K562 (cell line): ENCODE measurements around the gene LYPD6B.

Source experiments
- AFF1 ChIP-seq, 2 experiments: fragments of 450-650 bp; IDR thresholded peaks; 2 replicates each; pipeline ENCODE4 v1.6.1; 2018; ENCODE audit warnings: mild to moderate bottlenecking in 2 of 2, low read depth in 1 of 2; ENCODE audit not compliant: partially characterized antibody in 2 of 2
- CC2D1A ChIP-seq: fragments of 450-650 bp; IDR thresholded peaks from 2 replicates; pipeline ENCODE4 v1.6.1; 2017; ENCODE audit warnings: mild to moderate bottlenecking
- CTBP1 ChIP-seq: fragments of 450-650 bp; IDR thresholded peaks from 2 replicates; pipeline ENCODE4 v1.6.1; 2016; ENCODE audit warnings: borderline replicate concordance
- EP300 ChIP-seq: IDR thresholded peaks from 2 replicates; pipeline ENCODE4 v1.6.1; 2012; ENCODE audit warnings: low read length, improper control_type of control experiment
- MAFF ChIP-seq: IDR thresholded peaks from 2 replicates; pipeline ENCODE4 v1.6.1; 2012; ENCODE audit warnings: low read length, improper control_type of control experiment
- MAZ ChIP-seq, 2 experiments: fragments of 450-650 bp in 1 of 2; sonication (generic) in 1 of 2; formaldehyde crosslinking; IDR thresholded peaks in 1 of 2; conservative IDR thresholded peaks in 1 of 2; 2 replicates each; pipeline versions ENCODE4 v1.4.0 to v1.5.0; 2020; ENCODE audit warnings: mild to moderate bottlenecking in 1 of 2, missing genetic modification reagents in 1 of 2
- NBN ChIP-seq: fragments of 450-650 bp; IDR thresholded peaks from 2 replicates; pipeline ENCODE4 v1.6.1; 2016; ENCODE audit warnings: low read depth, mild to moderate bottlenecking
- NFYB ChIP-seq: IDR thresholded peaks from 2 replicates; pipeline ENCODE4 v1.6.1; 2011; ENCODE audit warnings: mild to moderate bottlenecking, moderate library complexity; ENCODE audit not compliant: insufficient read length; ENCODE audit errors: extremely low read depth
- TGIF2 ChIP-seq: sonication (generic); formaldehyde crosslinking; IDR thresholded peaks from 2 replicates; pipeline ENCODE4 v1.8.1; 2022; ENCODE audit warnings: mild to moderate bottlenecking, missing genetic modification reagents, moderate library complexity
- ZKSCAN3 ChIP-seq: fragments of 250-450 bp; sonication (Bioruptor Pico); IDR thresholded peaks from 2 replicates; pipeline ENCODE4 v1.4.0; 2020
- ZNF274 ChIP-seq: IDR thresholded peaks from 2 replicates; pipeline ENCODE4 v1.6.1; 2011; ENCODE audit warnings: low read depth, mild to moderate bottlenecking, low read length, moderate library complexity, borderline replicate concordance
- ZNF644 ChIP-seq: fragments of 200-800 bp; sonication (Bioruptor generic); IDR thresholded peaks from 2 replicates; pipeline ENCODE4 v1.6.1; 2016; ENCODE audit warnings: low read depth, missing genetic modification characterization, missing compliant biosample characterization
- TF ChIP-seq, protein P1 (sequence below): sonication (generic); formaldehyde crosslinking; IDR thresholded peaks from 2 replicates; pipeline ENCODE4 v1.9.0; 2022; ENCODE audit warnings: mild to moderate bottlenecking, missing genetic modification reagents
- TF ChIP-seq, protein P2 (sequence below), 3 experiments: IDR thresholded peaks in 2 of 3; conservative IDR thresholded peaks in 1 of 3; 2 replicates each; pipeline ENCODE4 v1.5.1; 2011 to 2012; ENCODE audit warnings: low read length in 3 of 3, mild to moderate bottlenecking in 3 of 3, control low read depth in 2 of 3, improper control_type of control experiment in 1 of 3, inconsistent platforms in 1 of 3, low read depth in 1 of 3, mixed read lengths in 1 of 3, moderate library complexity in 1 of 3; ENCODE audit not compliant: insufficient read depth in 2 of 3

GRCh38 chr2:149055751-149056150 lies 17.3 kb downstream of the LYPD6B start:
- TF ChIP-seq, protein P1, sequence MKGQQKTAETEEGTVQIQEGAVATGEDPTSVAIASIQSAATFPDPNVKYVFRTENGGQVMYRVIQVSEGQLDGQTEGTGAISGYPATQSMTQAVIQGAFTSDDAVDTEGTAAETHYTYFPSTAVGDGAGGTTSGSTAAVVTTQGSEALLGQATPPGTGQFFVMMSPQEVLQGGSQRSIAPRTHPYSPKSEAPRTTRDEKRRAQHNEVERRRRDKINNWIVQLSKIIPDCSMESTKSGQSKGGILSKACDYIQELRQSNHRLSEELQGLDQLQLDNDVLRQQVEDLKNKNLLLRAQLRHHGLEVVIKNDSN (CRISPR knock-in tag), result no peak
- TF ChIP-seq NFYB (no peak), MAZ (CRISPR knock-in tag; conservative IDR thresholded peaks at IDR 0.05 in 1 of 2, IDR thresholded peaks at IDR 0.05 in 1 of 2) (no peak), MAFF (no peak), ZNF644 (tag) (no peak), CTBP1 (no peak), ZKSCAN3 (CRISPR knock-in tag) (no peak), NBN (no peak), EP300 (no peak), CC2D1A (no peak), AFF1 (IDR thresholded peaks at IDR 0.05; ENCODE audit: low read depth in 1 of 2, partially characterized antibody in 2 of 2) (no peak), ZNF274 (no peak), TGIF2 (CRISPR knock-in tag) (no peak)
- TF ChIP-seq, protein P2, sequence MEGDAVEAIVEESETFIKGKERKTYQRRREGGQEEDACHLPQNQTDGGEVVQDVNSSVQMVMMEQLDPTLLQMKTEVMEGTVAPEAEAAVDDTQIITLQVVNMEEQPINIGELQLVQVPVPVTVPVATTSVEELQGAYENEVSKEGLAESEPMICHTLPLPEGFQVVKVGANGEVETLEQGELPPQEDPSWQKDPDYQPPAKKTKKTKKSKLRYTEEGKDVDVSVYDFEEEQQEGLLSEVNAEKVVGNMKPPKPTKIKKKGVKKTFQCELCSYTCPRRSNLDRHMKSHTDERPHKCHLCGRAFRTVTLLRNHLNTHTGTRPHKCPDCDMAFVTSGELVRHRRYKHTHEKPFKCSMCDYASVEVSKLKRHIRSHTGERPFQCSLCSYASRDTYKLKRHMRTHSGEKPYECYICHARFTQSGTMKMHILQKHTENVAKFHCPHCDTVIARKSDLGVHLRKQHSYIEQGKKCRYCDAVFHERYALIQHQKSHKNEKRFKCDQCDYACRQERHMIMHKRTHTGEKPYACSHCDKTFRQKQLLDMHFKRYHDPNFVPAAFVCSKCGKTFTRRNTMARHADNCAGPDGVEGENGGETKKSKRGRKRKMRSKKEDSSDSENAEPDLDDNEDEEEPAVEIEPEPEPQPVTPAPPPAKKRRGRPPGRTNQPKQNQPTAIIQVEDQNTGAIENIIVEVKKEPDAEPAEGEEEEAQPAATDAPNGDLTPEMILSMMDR (IDR thresholded peaks at IDR 0.05 in 2 of 3, conservative IDR thresholded peaks at IDR 0.05 in 1 of 3; ENCODE audit: insufficient read depth in 2 of 3, low read depth in 1 of 3, low read length in 3 of 3), result no peak
